Airway epithelial cell (primary cell): ENCODE results near the gene DNAH5. TPM values are rescaled to one million over a fixed set of nuclear protein-coding genes. Genes with fewer than 3 reads are reported as not detected.

ENCODE experiments used
- total RNA-seq: library from RNA; depleted of rRNA; stranded (reverse); fragments of >200 nt; gene quantifications from 2 replicates; pipeline ENCODE4 v1.2.3, GENCODE V29; 2015

DNAH5 gene
- total RNA-seq: 0.42 and 2.2 TPM in 2 replicates

GRCh38 chr5:13944560-13945199 lies at the start of gene DNAH5:
TSS of gene DNAH5 (minus strand) at chr5:13944688. CDS start at chr5:13944438, 250 bp downstream.

Other genes with a start within 250 kb of the DNAH5 start
- 32.7 and 57.1 TPM in 2 replicates for gene TRIO, start 198.7 kb upstream of the DNAH5 start, total RNA-seq